Islet of Langerhans (tissue), 1 donor: ENCODE data around the gene HSPB9.

Experiments used
- FAIRE-seq: peaks from one replicate; lab custom pipeline; 2011; peaks lifted over from hg19 to GRCh38; lab: Jason Lieb, UNC

HSPB9 gene

GRCh38 chr17:42101513-42102292, 20.9 kb upstream of the HSPB9 start:
- no peak for FAIRE-seq

DNA sequence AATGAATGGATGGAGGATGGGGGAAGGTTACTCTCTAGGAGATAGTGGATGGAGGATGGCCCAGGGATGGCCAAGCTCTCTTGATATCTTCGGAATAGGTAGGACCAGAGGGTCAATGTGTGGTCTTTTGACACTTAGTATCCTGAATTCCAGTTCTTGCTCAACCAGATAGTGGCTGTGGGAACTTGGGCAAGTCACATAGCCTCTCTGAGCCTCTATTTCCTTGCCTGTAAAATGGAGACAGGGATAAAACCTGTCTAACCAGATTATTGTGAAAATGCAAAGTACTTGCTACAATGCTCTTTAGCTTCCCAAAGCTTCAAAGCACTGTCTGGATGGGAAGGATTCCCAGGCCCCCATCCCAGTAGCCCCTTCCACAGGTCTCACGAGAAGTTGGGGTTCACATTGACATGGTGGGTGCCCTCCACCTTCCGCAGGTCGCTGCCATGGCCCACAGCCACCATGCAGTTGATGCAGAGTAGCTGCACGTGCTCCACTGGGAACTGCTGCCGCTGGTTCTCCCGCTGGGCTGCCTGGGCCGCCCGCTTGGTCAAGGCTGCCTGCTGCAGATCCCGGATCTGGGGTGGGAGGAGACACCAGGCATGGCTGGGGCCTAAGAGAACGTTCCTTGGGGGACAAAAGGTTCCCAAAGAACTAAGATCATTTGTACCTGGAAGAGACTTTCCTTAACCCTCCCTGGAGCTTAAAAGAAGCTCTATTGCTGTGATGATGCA, 19.2 kb upstream of the HSPB9 start:
- no peak for FAIRE-seq

DNA sequence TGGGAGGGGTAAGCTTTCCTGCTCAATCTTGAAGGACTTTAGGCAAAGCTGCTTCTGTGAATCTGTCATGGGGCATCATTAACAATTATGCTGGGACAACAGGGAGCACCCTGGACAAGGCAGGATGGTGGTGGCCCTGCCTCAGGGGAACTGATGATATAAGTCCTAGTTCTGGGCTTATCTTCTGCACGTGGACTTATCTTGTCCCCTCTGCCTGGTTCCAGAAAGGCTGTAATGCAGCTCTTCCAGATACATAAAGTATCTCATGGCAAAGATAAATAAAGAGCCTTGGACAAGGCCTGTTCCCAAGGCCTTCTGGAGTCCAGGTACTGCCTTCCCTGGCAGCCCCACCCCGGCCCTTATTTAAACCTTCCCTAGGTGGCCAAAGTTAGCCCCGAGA, 18.3 kb upstream of the HSPB9 start:
- FAIRE-seq: no peak

DNA sequence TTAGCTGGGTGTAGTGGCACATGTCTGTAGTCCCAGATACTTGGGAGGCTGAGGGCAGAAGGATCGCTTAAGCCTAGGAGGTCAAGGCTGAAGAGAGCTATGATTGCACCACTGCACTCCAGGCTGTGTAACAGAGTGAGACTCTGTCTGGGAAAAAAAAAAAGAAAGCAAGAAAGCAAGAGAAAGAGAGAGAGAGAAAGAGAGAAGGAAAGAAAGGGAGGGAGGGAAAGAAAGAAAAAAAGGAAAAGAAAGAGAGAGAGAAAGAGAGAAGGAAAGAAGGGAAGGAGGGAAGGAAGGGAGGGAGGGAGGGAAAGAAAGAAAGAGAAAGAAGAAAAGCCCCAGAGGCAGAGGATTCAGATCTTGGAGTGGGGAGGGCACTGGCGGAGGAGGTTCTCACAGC, 16.6 kb upstream of the HSPB9 start:
- FAIRE-seq: no peak

DNA sequence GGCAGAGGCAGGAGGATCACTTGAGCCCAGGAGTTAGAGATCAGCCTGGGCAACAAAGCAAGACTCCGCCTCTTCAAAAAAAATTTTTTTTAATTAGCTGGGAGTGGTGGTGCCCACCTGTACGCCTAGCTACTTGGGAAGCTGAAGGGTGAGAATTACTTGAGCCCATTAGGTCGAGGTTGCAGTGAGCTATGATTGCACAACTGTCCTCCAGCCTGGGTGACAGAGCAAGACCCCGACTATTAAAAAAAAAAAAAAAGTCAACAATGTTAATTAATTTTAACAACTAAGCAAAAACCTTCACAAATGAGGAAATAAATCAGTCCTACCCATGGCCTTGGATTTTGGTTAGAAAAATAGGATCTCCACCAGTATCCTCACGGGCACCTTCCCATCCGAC, 15.5 kb upstream of the HSPB9 start:
- FAIRE-seq: no peak

- no peak for FAIRE-seq
Observed at GRCh38 chr17:42107597-42108576, 14.7 kb upstream of the HSPB9 start.

DNA sequence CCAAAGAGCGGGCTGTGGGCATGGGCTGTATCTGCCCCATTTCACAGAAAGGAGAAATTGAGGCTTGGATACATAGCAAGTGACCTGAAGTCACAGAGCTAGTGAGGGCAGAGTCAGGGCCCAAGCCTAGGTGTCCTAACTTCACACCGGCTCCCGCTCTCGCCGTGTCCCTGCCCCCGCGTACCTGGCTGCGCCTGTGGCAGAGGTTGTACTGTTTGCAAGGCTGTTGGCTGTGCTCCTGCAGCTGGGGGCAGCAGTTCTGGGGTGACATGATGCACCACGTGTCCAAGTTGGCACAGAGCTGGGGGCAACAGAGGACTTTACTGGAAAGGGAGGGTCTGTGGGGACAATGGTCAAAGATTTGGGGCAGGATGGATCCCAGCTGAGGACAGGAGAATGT, 13.5 kb upstream of the HSPB9 start:
- FAIRE-seq: no peak

DNA sequence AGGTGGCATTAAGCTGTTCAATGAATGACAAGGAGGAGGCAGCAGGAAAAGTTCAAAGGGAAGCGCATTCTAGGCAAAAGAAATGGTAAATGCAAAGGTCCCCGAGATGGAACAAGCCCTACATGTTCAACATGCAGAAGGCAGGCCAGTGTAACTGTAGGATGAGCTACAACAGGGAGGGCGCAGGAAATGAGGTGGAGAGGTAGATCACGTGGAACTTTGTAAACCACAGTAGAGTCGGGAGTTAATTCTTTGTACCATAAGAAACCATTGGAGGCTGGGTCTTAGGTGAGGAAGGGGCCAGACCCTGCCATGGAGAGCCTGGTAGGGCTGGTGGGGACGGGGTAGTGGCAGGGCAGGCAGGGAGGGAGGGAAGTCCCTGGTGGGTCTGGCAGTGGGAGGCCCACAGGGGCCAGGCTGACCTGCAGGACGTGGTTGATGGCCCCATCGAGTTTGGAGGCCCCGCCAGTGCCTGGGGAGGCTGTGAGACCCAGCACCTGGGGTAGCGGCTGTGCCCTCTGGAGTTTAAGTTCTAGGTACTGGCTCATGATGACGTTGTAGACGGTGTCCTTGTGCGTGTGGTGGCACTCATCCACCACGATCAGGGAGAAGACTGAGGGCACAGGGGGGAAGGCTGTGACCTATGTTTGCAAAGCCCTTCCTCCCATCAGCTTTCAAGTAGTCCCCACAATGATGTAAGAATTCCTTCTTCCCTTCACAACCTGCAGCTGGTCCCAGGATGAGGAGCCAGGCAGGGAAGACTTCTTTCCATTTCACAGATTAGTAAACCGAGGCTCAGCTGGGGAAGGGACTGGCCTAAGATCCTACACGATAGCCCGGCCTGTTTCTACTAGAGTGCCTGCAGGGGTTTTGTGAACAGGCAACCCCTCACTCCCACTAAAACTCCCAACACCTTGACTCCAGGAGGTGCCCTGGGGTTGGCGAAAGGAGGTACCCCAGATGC, 12.0 kb upstream of the HSPB9 start:
- FAIRE-seq: no peak

DNA sequence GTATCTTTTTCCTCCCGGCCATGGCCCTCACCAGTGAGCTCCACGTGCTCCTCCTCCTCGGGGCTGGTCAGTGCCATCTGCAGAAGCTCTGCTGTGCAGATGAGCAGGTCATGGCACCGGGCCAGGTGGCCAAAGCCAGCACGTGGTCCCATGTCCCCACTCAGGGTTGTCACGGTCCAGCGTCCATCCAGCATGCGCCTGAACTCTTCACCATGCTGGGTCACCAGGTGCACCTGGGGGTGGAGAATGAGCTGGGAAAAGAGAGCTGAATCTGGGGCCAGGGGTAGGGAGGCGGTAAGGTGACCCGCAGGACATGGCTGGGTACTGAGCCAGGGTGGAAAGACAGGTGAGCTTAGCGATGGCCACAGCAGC, 11.4 kb upstream of the HSPB9 start:
- no peak for FAIRE-seq

DNA sequence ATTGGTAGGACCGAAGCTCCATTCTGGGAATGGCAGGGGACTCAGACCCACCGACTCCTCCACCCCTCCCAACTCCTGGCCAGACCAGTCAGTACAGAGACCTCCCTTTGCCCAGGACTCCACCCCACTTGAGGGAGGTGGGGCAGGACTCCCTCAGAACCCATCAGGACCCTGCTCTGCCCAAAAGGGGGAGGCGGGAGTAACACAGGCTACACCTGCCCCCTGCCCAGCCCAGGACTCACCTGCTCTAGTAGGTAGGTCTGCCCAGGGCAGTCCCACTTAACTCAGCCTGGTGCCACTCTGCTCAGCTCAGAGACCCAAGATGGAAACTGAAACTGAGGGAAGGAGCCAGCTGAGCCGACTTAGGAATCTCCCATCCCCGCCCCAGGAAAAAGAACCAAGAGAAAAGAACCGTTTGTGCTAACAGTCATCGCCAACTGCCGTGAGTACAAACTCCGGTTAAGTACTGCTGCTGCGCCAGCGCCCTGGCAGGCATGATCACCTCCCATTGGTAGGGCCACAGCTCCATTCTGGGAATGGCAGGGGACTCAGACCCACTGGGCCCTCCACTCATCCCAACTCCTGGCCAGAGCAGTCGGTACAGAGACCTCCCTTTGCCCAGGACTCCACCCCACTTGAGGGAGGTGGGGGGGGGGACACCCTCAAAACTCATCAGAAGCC, 10.6 kb upstream of the HSPB9 start:
- FAIRE-seq: no peak

GRCh38 chr17:42112552-42113176, 9.9 kb upstream of the HSPB9 start, which contains the start of gene DHX58:
DHX58 (minus strand) TSS chr17:42112714; CDS start chr17:42111892, 822 bp downstream.
- peak; percentile 85 for FAIRE-seq

GRCh38 chr17:42113293-42114069, 9.1 kb upstream of the HSPB9 start:
- no peak for FAIRE-seq

DNA sequence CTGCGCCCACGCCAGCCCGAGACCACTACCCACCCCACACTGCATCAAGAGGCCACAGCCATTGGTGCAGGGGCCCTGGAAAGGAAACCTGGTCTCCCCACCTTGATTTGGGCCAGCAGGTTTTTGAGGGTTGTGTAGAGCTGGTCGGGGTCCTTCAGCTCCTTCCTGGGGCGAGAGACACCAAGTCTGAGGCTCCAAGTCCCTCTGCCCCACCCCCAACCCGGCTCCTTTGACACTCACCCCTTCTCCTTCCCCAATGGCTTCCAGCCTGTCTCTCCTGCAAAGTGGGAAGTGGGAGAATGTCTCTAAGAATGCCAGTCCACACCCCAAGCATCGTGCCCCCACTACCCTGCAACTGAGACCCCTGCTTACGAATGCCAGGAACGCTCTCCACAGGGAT, 8.5 kb upstream of the HSPB9 start:
- FAIRE-seq: no peak

DNA sequence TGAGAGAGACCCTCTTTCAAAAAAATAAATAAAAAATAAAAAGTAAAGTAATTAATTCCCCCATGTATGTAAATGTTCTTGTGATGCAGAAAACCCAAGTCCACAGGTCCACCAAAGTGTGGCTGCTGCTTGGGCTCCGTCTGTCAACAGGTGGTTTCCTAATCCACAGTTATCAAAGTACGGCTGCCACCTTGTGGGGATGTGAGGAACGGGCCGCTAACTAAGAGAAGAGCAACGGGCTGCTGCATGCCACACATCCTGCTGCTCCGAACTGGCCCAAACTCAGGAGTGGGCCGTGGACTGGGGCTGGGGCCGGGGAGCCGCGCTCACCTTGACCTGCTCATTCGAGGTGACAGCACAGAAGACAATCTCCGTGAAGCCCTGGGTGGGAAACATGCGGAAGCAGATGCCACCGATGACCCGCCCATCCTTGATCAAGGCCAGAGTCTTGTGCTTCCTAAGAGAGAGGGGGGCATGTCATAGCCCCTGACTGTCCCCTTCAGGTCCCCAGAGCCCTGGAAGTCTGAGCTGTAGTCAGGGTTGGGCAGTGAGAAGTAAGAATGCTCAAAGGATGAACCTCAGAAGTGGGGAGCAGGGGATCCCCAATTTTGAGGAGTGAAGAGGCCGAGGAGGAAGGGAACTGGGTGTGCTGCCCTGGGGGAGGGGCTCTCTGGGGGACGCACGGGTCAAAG, 5.8 kb upstream of the HSPB9 start:
- FAIRE-seq: no peak

DNA sequence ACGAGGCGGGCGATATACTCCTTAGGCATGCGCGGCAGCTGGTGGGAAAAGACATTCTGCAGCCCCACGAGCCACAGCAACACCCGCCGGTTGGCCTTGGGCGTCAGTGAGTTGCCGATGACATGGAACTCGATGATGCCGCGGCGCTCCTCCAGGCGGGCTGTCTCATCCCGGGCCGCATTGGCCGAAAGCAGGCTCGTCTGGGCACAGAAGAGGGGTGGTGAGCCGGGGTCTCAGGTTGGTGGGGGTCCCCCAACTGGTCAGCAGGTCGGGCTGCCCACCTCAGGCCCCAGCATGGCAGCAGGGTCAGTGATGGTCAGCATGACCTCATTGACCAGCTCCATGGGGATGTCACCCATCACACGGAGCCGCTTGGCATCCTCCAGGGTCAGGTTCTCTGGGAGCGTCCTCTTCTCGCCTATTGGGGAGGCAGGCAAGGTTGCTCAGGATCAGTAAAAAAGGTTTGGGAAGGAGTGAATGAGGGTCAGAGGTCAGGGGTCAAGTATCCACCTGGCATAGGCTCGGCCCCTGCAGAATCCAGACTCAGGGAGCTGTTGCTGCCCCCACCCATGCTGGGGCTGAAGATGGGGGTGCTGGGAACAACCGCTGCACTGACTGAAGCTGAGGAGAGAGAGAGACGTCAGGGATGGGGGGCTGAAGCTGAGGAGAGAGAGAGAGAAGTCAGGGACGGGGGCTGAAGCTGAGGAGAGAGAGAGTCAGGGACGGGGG, 5.0 kb upstream of the HSPB9 start:
- FAIRE-seq: no peak

- no peak for FAIRE-seq
Observed at GRCh38 chr17:42118126-42118510, 4.5 kb upstream of the HSPB9 start.

DNA sequence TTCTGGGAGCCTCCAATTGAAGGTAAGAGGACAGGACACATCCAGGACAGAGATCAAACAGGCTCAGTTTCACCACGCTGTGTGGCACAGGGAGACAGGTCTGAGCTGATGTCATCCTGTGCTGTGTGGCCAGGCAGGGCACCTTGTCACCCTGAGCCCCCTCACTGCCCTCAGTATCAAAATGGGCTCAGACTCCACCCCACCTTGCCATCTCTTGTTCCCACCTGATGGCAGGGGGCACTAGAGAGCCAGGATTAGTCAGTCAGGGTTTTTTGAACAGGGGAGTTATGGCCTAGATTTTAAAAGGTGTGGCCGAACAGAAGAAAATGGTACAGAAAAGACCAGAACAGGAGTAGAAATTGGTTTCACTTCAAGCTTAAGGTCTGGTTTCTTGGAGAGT, 4.1 kb upstream of the HSPB9 start:
- FAIRE-seq: no peak

DNA sequence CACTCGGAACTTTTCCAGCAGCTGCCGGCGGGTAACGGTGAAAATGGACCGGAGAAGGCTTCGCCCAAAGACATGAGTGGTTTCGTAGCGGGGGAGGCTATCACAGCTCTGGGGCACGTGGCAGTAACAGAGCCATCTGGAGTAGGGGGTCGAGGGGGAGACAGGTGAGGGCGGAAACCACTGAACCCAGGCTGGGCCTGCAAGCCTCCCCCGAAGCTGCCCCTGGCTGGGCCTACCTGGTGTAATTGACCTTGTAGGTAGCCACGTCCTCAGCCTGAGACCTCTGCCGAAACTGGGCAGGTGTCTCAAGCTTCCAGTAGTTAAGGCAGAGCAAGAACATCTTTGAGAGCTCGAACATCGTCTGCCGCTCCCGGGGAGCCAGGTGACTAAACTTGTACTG, 3.3 kb upstream of the HSPB9 start:
- no peak for FAIRE-seq
